ENCODE data around the gene CD6.
"Not testable (repeated sequence)": the region's sequence is repeated elsewhere in the genome, so short reads cannot be mapped to it uniquely, and the experiment has no call there.

CD6 gene

GRCh38 chr11:60948250-60948649 lies 23.2 kb upstream of the CD6 start:
- peak in 2 of 42 donors; percentile 29 to 32 for DNase-seq
- intact Hi-C loops (cut with DNase I) = loop anchor here (10.0 kb wide), 2 partner anchors 57 to 177 kb away; no protein-coding TSS in a partner anchor

- peak in 2 of 42 donors; percentile 17 to 29 for DNase-seq
- intact Hi-C loops (cut with DNase I) = no loop called here
Observed at GRCh38 chr11:60950024-60950423, 21.5 kb upstream of the CD6 start.

- DNase-seq = peak in 2 of 42 donors; percentile 23 to 31
- intact Hi-C loops (cut with DNase I) = no loop called here
Observed at GRCh38 chr11:60950933-60951605, 20.4 kb upstream of the CD6 start.

GRCh38 chr11:60951606-60951903 lies 19.9 kb upstream of the CD6 start:
- no peak for DNase-seq
- intact Hi-C loops (cut with DNase I) = no loop called here

- DNase-seq = peak in 35 of 42 donors; percentile 28 to 77 (median 56)
- intact Hi-C loops (cut with DNase I) = no loop called here
Observed at GRCh38 chr11:60951904-60952741, 19.4 kb upstream of the CD6 start, which contains the start of gene SLC15A3. TSS of gene SLC15A3 (minus strand) at chr11:60952176. CDS start at chr11:60951551, 625 bp downstream.

GRCh38 chr11:60952742-60953170 lies 18.7 kb upstream of the CD6 start:
- intact Hi-C loops (cut with DNase I) = no loop called here
- DNase-seq = no peak

GRCh38 chr11:60953781-60954180 lies 17.7 kb upstream of the CD6 start:
- DNase-seq = peak in 1 of 42 donors; percentile 16
- intact Hi-C loops (cut with DNase I) = no loop called here

GRCh38 chr11:60954421-60954820 lies 17.1 kb upstream of the CD6 start:
- intact Hi-C loops (cut with DNase I) = no loop called here
- no peak for DNase-seq

GRCh38 chr11:60955571-60955970 lies 15.9 kb upstream of the CD6 start:
- intact Hi-C loops (cut with DNase I) = no loop called here
- DNase-seq = no peak

GRCh38 chr11:60957188-60957587 lies 14.3 kb upstream of the CD6 start:
- intact Hi-C loops (cut with DNase I) = no loop called here
- DNase-seq = no peak

- no peak for DNase-seq
- intact Hi-C loops (cut with DNase I) = no loop called here
Observed at GRCh38 chr11:60959431-60959830, 12.0 kb upstream of the CD6 start.

GRCh38 chr11:60960405-60960804 lies 11.1 kb upstream of the CD6 start:
- no peak for DNase-seq
- intact Hi-C loops (cut with DNase I) = no loop called here

GRCh38 chr11:60964801-60965200 lies 6.7 kb upstream of the CD6 start:
- no peak for DNase-seq
- intact Hi-C loops (cut with DNase I) = no loop called here

- DNase-seq = no peak
- intact Hi-C loops (cut with DNase I) = no loop called here
Observed at GRCh38 chr11:60966890-60967289, 4.6 kb upstream of the CD6 start.

- intact Hi-C loops (cut with DNase I) = no loop called here
- DNase-seq = no peak
Observed at GRCh38 chr11:60968223-60968622, 3.3 kb upstream of the CD6 start.

GRCh38 chr11:60970369-60970774 lies 1.1 kb upstream of the CD6 start:
- DNase-seq = peak; percentile 30 to 85 (median 68)
- intact Hi-C loops (cut with DNase I) = no loop called here

- intact Hi-C loops (cut with DNase I) = no loop called here
- no peak for DNase-seq
Observed at GRCh38 chr11:60970890-60971289, 590 bp upstream of the CD6 start.

- intact Hi-C loops (cut with DNase I) = no loop called here
- DNase-seq = no peak
Observed at GRCh38 chr11:60972182-60973030, 926 bp downstream of the CD6 start.

- no peak for DNase-seq
Observed at GRCh38 chr11:60973699-60974098, 2.2 kb downstream of the CD6 start.

GRCh38 chr11:60974316-60974715 lies 2.8 kb downstream of the CD6 start:
- intact Hi-C loops (cut with DNase I); DNase-seq: not testable (repeated sequence)

More at GRCh38 chr11:60973699-60974098, 2.2 kb downstream of the CD6 start:
- intact Hi-C loops (cut with DNase I) = no loop called here
